H9 (cell line): Measurements from ENCODE around the gene IRS2. TPM values are rescaled to one million over a fixed set of nuclear protein-coding genes. Genes with fewer than 3 reads are reported as not detected.
"Not testable (repeated sequence)": the region's sequence is repeated elsewhere in the genome, so short reads cannot be mapped to it uniquely, and the experiment has no call there.

Experiments used
- DNase-seq: peaks from one replicate; pipeline ENCODE4 v3.0.0-alpha.2; 2017
- H2AFZ ChIP-seq: one replicate; pipeline ENCODE4 v1.6.1; 2013; ENCODE audit warnings: mild to moderate bottlenecking, low read length, control low read depth, moderate library complexity
- H2AK5ac ChIP-seq: 2 replicates; pipeline ENCODE4 v1.6.1; 2013; ENCODE audit warnings: low read length, control low read depth, mixed read lengths; ENCODE audit not compliant: insufficient read length
- H2BK120ac ChIP-seq: one replicate; pipeline ENCODE4 v1.6.1; 2013; ENCODE audit warnings: low read depth, mild to moderate bottlenecking, low read length, control low read depth, inconsistent platforms; ENCODE audit not compliant: poor library complexity, severe bottlenecking
- H2BK12ac ChIP-seq: 2 replicates; pipeline ENCODE4 v1.6.1; 2013; ENCODE audit warnings: low read length, control low read depth, mixed read lengths, low read depth; ENCODE audit not compliant: insufficient read length
- H2BK15ac ChIP-seq: 2 replicates; pipeline ENCODE4 v1.6.1; 2013; ENCODE audit warnings: low read depth, low read length, control low read depth
- H2BK20ac ChIP-seq: one replicate; pipeline ENCODE4 v1.6.1; 2013; ENCODE audit warnings: low read depth, mild to moderate bottlenecking, low read length, control low read depth, inconsistent platforms; ENCODE audit not compliant: poor library complexity, severe bottlenecking
- H2BK5ac ChIP-seq: 2 replicates; pipeline ENCODE4 v1.6.1; 2013; ENCODE audit warnings: low read length, control low read depth, mixed read lengths; ENCODE audit not compliant: insufficient read length
- H3K14ac ChIP-seq: 2 replicates; pipeline ENCODE4 v1.6.1; 2013; ENCODE audit warnings: low read length, control low read depth; ENCODE audit not compliant: insufficient read depth
- H3K18ac ChIP-seq: 2 replicates; pipeline ENCODE4 v1.6.1; 2013; ENCODE audit warnings: low read depth, mild to moderate bottlenecking, mixed read lengths, low read length, control low read depth; ENCODE audit not compliant: insufficient read length
- H3K23ac ChIP-seq: 2 replicates; pipeline ENCODE4 v1.6.1; 2013; ENCODE audit warnings: low read length, control low read depth, mixed read lengths, low read depth; ENCODE audit not compliant: insufficient read length
- H3K23me2 ChIP-seq: 2 replicates; pipeline ENCODE4 v1.6.1; 2013; ENCODE audit warnings: low read depth, mild to moderate bottlenecking, mixed read lengths, low read length, control low read depth; ENCODE audit not compliant: insufficient read length, poor library complexity, severe bottlenecking
- H3K27ac ChIP-seq: 2 replicates; pipeline ENCODE4 v1.5.1; 2013; ENCODE audit warnings: low read length, control low read depth, mixed read lengths, low read depth; ENCODE audit not compliant: insufficient read length
- H3K27me3 ChIP-seq: 2 replicates; pipeline ENCODE4 v1.6.1; 2013; ENCODE audit warnings: low read length, control low read depth, inconsistent platforms; ENCODE audit not compliant: insufficient read depth
- H3K4ac ChIP-seq: 2 replicates; pipeline ENCODE4 v1.6.1; 2013; ENCODE audit warnings: low read depth, mild to moderate bottlenecking, control low read depth, inconsistent platforms, low read length, moderate library complexity
- H3K4me1 ChIP-seq: 2 replicates; pipeline ENCODE4 v1.6.1; 2013; ENCODE audit warnings: low read length, control low read depth, inconsistent platforms; ENCODE audit not compliant: insufficient read depth
- H3K4me2 ChIP-seq: 2 replicates; pipeline ENCODE4 v1.6.1; 2013; ENCODE audit warnings: low read length, control low read depth, mixed read lengths; ENCODE audit not compliant: insufficient read length, insufficient read depth
- H3K56ac ChIP-seq: 2 replicates; pipeline ENCODE4 v1.6.1; 2013; ENCODE audit warnings: low read depth, mild to moderate bottlenecking, mixed read lengths, low read length, control low read depth; ENCODE audit not compliant: insufficient read length
- H3K79me1 ChIP-seq: 2 replicates; pipeline ENCODE4 v1.6.1; 2013; ENCODE audit warnings: low read depth, mild to moderate bottlenecking, moderate library complexity, low read length, control low read depth, inconsistent platforms; ENCODE audit not compliant: insufficient read depth, poor library complexity, severe bottlenecking
- H3K79me2 ChIP-seq: 2 replicates; pipeline ENCODE4 v1.6.1; 2013; ENCODE audit warnings: low read length, control low read depth, inconsistent platforms; ENCODE audit not compliant: insufficient read depth
- H3K9ac ChIP-seq: 2 replicates; pipeline ENCODE4 v1.6.1; 2013; ENCODE audit warnings: low read length, control low read depth, mixed read lengths; ENCODE audit not compliant: insufficient read length; ENCODE audit errors: extremely low read depth
- H3K9me3 ChIP-seq: one replicate; pipeline ENCODE4 v1.6.1; 2013; ENCODE audit warnings: low read depth, low read length, inconsistent platforms; ENCODE audit not compliant: control insufficient read depth
- H3T11ph ChIP-seq: one replicate; pipeline ENCODE4 v1.6.1; 2013; ENCODE audit warnings: mild to moderate bottlenecking, low read length, control low read depth, inconsistent platforms
- H4K20me1 ChIP-seq: one replicate; pipeline ENCODE4 v1.6.1; 2013; ENCODE audit not compliant: control insufficient read depth, insufficient read length, insufficient read depth
- H4K5ac ChIP-seq: 2 replicates; pipeline ENCODE4 v1.6.1; 2013; ENCODE audit warnings: low read depth, mild to moderate bottlenecking, mixed read lengths, low read length, control low read depth; ENCODE audit not compliant: insufficient read length
- H4K8ac ChIP-seq: replicated peaks from 2 replicates; pipeline ENCODE4 v1.6.1; 2013; ENCODE audit warnings: low read length, control low read depth, mixed read lengths, low read depth; ENCODE audit not compliant: insufficient read length
- H4K91ac ChIP-seq: 2 replicates; pipeline ENCODE4 v1.6.1; 2013; ENCODE audit warnings: low read depth, mild to moderate bottlenecking, moderate library complexity, mixed read lengths, low read length, control low read depth; ENCODE audit not compliant: insufficient read length
- H3K27ac Mint-ChIP-seq, 3 experiments: 2 replicates in 2 of 3; 3 replicates in 1 of 3; pipeline ENCODE4 v1.8.0; 2020 to 2021; ENCODE audit warnings: mixed read lengths in 3 of 3, mild to moderate bottlenecking in 1 of 3, moderate library complexity in 1 of 3
- H3K27me3 Mint-ChIP-seq: 2 replicates; pipeline ENCODE4 v1.8.0; 2021; ENCODE audit warnings: low read depth, mild to moderate bottlenecking, moderate library complexity, mixed read lengths
- H3K36me3 Mint-ChIP-seq, 3 experiments: 2 replicates in 2 of 3; 3 replicates in 1 of 3; pipeline ENCODE4 v1.8.0; 2020 to 2021; ENCODE audit warnings: low read depth in 3 of 3, mixed read lengths in 3 of 3; ENCODE audit not compliant: insufficient read depth in 1 of 3
- H3K4me1 Mint-ChIP-seq, 2 experiments: 2 replicates each; pipeline ENCODE4 v1.8.0; 2020; ENCODE audit warnings: mixed read lengths in 2 of 2
- H3K4me3 Mint-ChIP-seq, 2 experiments: 2 replicates in 1 of 2; 3 replicates in 1 of 2; pipeline ENCODE4 v1.8.0; 2020 to 2021; ENCODE audit warnings: mild to moderate bottlenecking in 2 of 2, mixed read lengths in 2 of 2, moderate library complexity in 1 of 2
- H3K9me3 Mint-ChIP-seq, 2 experiments: 2 replicates in 1 of 2; 3 replicates in 1 of 2; pipeline ENCODE4 v1.8.0; 2020; ENCODE audit warnings: mild to moderate bottlenecking in 2 of 2, mixed read lengths in 2 of 2, moderate library complexity in 1 of 2
- WGBS: extraction: QIAGEN DNeasy Blood & Tissue Kit; methylation state at CpG from one replicate; pipeline ENCODE4 v1.1.7; 2013; ENCODE audit warnings: missing lambda C conversion rate, low lambda C conversion rate, mixed read lengths; ENCODE audit not compliant: insufficient read length; ENCODE audit errors: extremely low coverage; 5-methylcytosine and 5-hydroxymethylcytosine counted together
- total RNA-seq: library from RNA; stranded (reverse); gene quantifications from 2 replicates; pipeline ENCODE4 v1.2.1, GENCODE V29; 2021

The IRS2 gene
- total RNA-seq, 1 experiment from 2014 or later, result 10.1 TPM

- not testable (repeated sequence) for H4K20me1 ChIP-seq, H3K9me3 Mint-ChIP-seq, H3K4me1 ChIP-seq, H4K91ac ChIP-seq, H2AK5ac ChIP-seq, H4K8ac ChIP-seq, H2BK12ac ChIP-seq, H3K14ac ChIP-seq, H4K5ac ChIP-seq, H3K4me2 ChIP-seq, H3K4ac ChIP-seq, DNase-seq, H3K23me2 ChIP-seq, H3K9ac ChIP-seq, H2BK5ac ChIP-seq, H3K18ac ChIP-seq, H2BK15ac ChIP-seq, H3K79me2 ChIP-seq, H3K36me3 Mint-ChIP-seq, H2BK120ac ChIP-seq, H3K27ac Mint-ChIP-seq, H2BK20ac ChIP-seq, H3K27me3 Mint-ChIP-seq, H3K56ac ChIP-seq, H3K9me3 ChIP-seq, H3K4me3 Mint-ChIP-seq, H3K27me3 ChIP-seq, H3K79me1 ChIP-seq, H3K23ac ChIP-seq, H3T11ph ChIP-seq, H3K27ac ChIP-seq, H2AFZ ChIP-seq
- peaks cover 4 to 11% of the 10 kb centered on the region in 2 experiments; a peak in 3 of 4 replicates for H3K4me1 Mint-ChIP-seq
- WGBS, result no CpG with 5 or more reads among the region's 6 CpGs
Measured at GRCh38 chr13:109823201-109823600, 36.8 kb upstream of the IRS2 start.
